B cell (primary cell): ENCODE results near the gene PSME2.

Experiments
- CTCF ChIP-seq: fragments of 200-600 bp; IDR thresholded peaks from one replicate; pipeline ENCODE4 v1.8.0; 2022; ENCODE audit warnings: antibody characterized with exemption, mild to moderate bottlenecking
- EZH2 ChIP-seq: IDR thresholded peaks from 2 replicates; pipeline ENCODE4 v1.6.1; 2012; ENCODE audit warnings: borderline replicate concordance, low read depth, mild to moderate bottlenecking, moderate library complexity, low read length; ENCODE audit not compliant: insufficient read depth, poor library complexity, severe bottlenecking

- TF ChIP-seq EZH2 (no peak), CTCF (no peak)
Measured at GRCh38 chr14:24167469-24168114, 21.2 kb upstream of the PSME2 start.
